GM12878 (cell line): Measurements from ENCODE around the gene GPX7. TPM values are rescaled to one million over a fixed set of nuclear protein-coding genes. Genes with fewer than 3 reads are reported as not detected.

ENCODE experiments used
- ATAC-seq: fragments of 200-7000 bp; cut with Tn5 transposase; 3 replicates; pipeline ENCODE4 v1.9.1; 2020; ENCODE audit warnings: mild to moderate bottlenecking, moderate library complexity
- BruUV-seq: library from RNA; stranded (reverse); fragments of 400-500 nt; replicated peaks from 2 replicates; lab custom pipeline; 2021; lab: Mats Ljungman, UMichigan
- CTCF ChIA-PET: fragments of 300-600 bp; sonication (Branson Sonifier 250); formaldehyde crosslinking; extraction: SDS; loops from one replicate; lab custom pipeline; 2021; ENCODE audit warnings: inconsistent platforms; lab: Yijun Ruan, JAX
- POLR2A ChIA-PET: fragments of 350-600 bp; formaldehyde crosslinking; extraction: SDS; loops from one replicate; lab custom pipeline; 2021; ENCODE audit warnings: inconsistent platforms; lab: Charles Lee
- RAD21 ChIA-PET: fragments of 300-600 bp; sonication (Branson Sonifier 250); formaldehyde crosslinking; loops from one replicate; lab custom pipeline; 2023; ENCODE audit warnings: antibody characterized with exemption; ENCODE audit not compliant: unreplicated experiment; lab: Charles Lee
- SMC1A ChIA-PET: fragments of 300-600 bp; sonication (Branson Sonifier 250); formaldehyde crosslinking; loops from one replicate; lab custom pipeline; 2023; ENCODE audit not compliant: unreplicated experiment, uncharacterized antibody; lab: Charles Lee
- DNase-seq: peaks from one replicate; pipeline ENCODE4 v3.0.0-alpha.2; 2011; ENCODE audit warnings: low read depth, low spot score
- FAIRE-seq: peaks from 3 replicates; lab custom pipeline; 2011; peaks lifted over from hg19 to GRCh38; lab: Jason Lieb, UNC
- H2AFZ ChIP-seq: 2 replicates; pipeline ENCODE4 v1.6.0; 2011; ENCODE audit warnings: low read depth, low read length, control low read depth; ENCODE audit not compliant: control insufficient read depth
- H3K27ac ChIP-seq: 2 replicates; pipeline ENCODE4 v1.5.1; 2011; ENCODE audit warnings: control low read depth; ENCODE audit not compliant: control insufficient read depth, insufficient read depth
- H3K27me3 ChIP-seq, 2 experiments: replicated peaks in 1 of 2; 2 replicates each; pipeline versions ENCODE4 v1.6.0 to v1.6.1; 2011; ENCODE audit warnings: low read length in 1 of 2; ENCODE audit not compliant: control insufficient read depth in 2 of 2, insufficient read depth in 2 of 2
- H3K36me3 ChIP-seq, 2 experiments: 2 replicates each; pipeline ENCODE4 v1.5.1; 2011; ENCODE audit warnings: low read length in 1 of 2; ENCODE audit not compliant: control insufficient read depth in 2 of 2, insufficient read depth in 2 of 2
- H3K4me1 ChIP-seq: 2 replicates; pipeline ENCODE4 v1.6.1; 2011; ENCODE audit warnings: mild to moderate bottlenecking, low read length, moderate library complexity, mixed read lengths; ENCODE audit not compliant: control insufficient read depth, insufficient read depth
- H3K4me2 ChIP-seq: 2 replicates; pipeline ENCODE4 v1.6.0; 2011; ENCODE audit warnings: control low read depth; ENCODE audit not compliant: control insufficient read depth, insufficient read depth
- H3K4me3 ChIP-seq: fragments of 200-600 bp; sonication (generic); 2 replicates; pipeline ENCODE4 v1.5.1; 2016
- H3K79me2 ChIP-seq: 2 replicates; pipeline ENCODE4 v1.6.0; 2011; ENCODE audit warnings: low read length; ENCODE audit not compliant: control insufficient read depth, insufficient read depth
- H3K9ac ChIP-seq: 2 replicates; pipeline ENCODE4 v1.8.0; 2011; ENCODE audit warnings: low read length, control low read depth, mixed read lengths; ENCODE audit not compliant: control insufficient read depth, insufficient read depth
- H3K9me3 ChIP-seq: replicated peaks from 3 replicates; pipeline ENCODE4 v1.5.1; 2011; ENCODE audit warnings: mild to moderate bottlenecking, low read length; ENCODE audit not compliant: control insufficient read depth, insufficient read depth
- H4K20me1 ChIP-seq: 2 replicates; pipeline ENCODE4 v1.6.0; 2011; ENCODE audit not compliant: control insufficient read depth, insufficient read depth
- POLR2A ChIP-seq: IDR thresholded peaks from 2 replicates; pipeline ENCODE4 v1.6.1; 2011; ENCODE audit warnings: low read depth, mild to moderate bottlenecking, low read length
- RUNX3 ChIP-seq: IDR thresholded peaks from 2 replicates; pipeline ENCODE4 v1.6.1; 2012; ENCODE audit warnings: low read length, inconsistent platforms
- WRNIP1 ChIP-seq: IDR thresholded peaks from 2 replicates; pipeline ENCODE4 v1.6.1; 2011; ENCODE audit warnings: low read depth, low read length, improper control_type of control experiment, borderline replicate concordance
- ZNF24 ChIP-seq: fragments of 450-650 bp; IDR thresholded peaks from 2 replicates; pipeline ENCODE4 v1.6.1; 2017; ENCODE audit warnings: antibody characterized with exemption, mild to moderate bottlenecking
- WGBS: methylation state at CpG from one replicate; pipeline ENCODE4 v1.1.6; 2016; ENCODE audit warnings: low lambda C conversion rate; ENCODE audit not compliant: insufficient replicate concordance, insufficient coverage; ENCODE audit errors: missing lambda C conversion rate; 5-methylcytosine and 5-hydroxymethylcytosine counted together
- in situ Hi-C: fragments of 300-500 bp; cut with MboI; formaldehyde crosslinking; loops from 9 replicates; pipeline ENCODE4 v1.14.3; 2018; ENCODE audit warnings: mixed read lengths
- intact Hi-C: fragments of 100-400 bp; cut with micrococcal nuclease; formaldehyde crosslinking; loops from one replicate; pipeline ENCODE4 v1.14.2; 2022; ENCODE audit not compliant: unreplicated experiment
- polyA plus RNA-seq, 11 experiments: library from polyadenylated mRNA; depleted of rRNA in 4 of 11; unstranded in 6 of 11; stranded (reverse) in 5 of 11; fragments of >200 nt; fragmentation: Nextera tagmentation in 4 of 11; fragmentation: Illumina TruSeq in 1 of 11; extraction: Ambion mirVana in 4 of 11; extraction: Trizol in 1 of 11; gene quantifications; 1 replicate in 1 of 11; 2 replicates in 10 of 11; pipeline versions ENCODE4 v1.2.1 to v1.2.3, GENCODE V29; 2011 to 2016; ENCODE audit warnings: inconsistent platforms in 2 of 11, missing spikeins in 2 of 11, low read depth in 1 of 11
- total RNA-seq, 4 experiments: library from RNA; depleted of rRNA in 3 of 4; stranded (reverse); fragments of >200 nt in 3 of 4; fragmentation: Illumina TruSeq in 1 of 4; extraction: Trizol in 1 of 4; gene quantifications; 2 replicates each; pipeline versions ENCODE4 v1.2.1 to v1.2.3, GENCODE V29; 2013 to 2021
- TF ChIP-seq, protein P1 (sequence below): fragments of 450-650 bp; formaldehyde crosslinking; IDR thresholded peaks from 2 replicates; pipeline ENCODE4 v1.4.0; 2022; ENCODE audit warnings: mild to moderate bottlenecking, moderate library complexity
- TF ChIP-seq, protein P2 (sequence below): IDR thresholded peaks from 2 replicates; pipeline ENCODE4 v1.6.1; 2012; ENCODE audit warnings: improper control_type of control experiment, low read depth, low read length; ENCODE audit not compliant: insufficient replicate concordance
- TF ChIP-seq, protein P3 (sequence below): IDR thresholded peaks from 2 replicates; pipeline ENCODE4 v1.6.1; 2012; ENCODE audit warnings: low read depth, low read length, improper control_type of control experiment
- TF ChIP-seq, protein P4 (sequence below): fragments of 450-650 bp; IDR thresholded peaks from 2 replicates; pipeline ENCODE4 v1.6.1; 2018; ENCODE audit warnings: borderline replicate concordance, mild to moderate bottlenecking; ENCODE audit not compliant: partially characterized antibody
- TF ChIP-seq, protein P5 (sequence below): fragments of 150-350 bp; IDR thresholded peaks from 2 replicates; pipeline ENCODE4 v1.6.1; 2016; ENCODE audit warnings: low read depth, low read length

The GPX7 gene
- total and polyA plus RNA-seq, 10 of the 15 experiments (the other 5 are each of a cell fraction or from before 2014, with no cell fraction given), result 1.9 to 4.2 (median 2.5) TPM; not detected in 1

DNA sequence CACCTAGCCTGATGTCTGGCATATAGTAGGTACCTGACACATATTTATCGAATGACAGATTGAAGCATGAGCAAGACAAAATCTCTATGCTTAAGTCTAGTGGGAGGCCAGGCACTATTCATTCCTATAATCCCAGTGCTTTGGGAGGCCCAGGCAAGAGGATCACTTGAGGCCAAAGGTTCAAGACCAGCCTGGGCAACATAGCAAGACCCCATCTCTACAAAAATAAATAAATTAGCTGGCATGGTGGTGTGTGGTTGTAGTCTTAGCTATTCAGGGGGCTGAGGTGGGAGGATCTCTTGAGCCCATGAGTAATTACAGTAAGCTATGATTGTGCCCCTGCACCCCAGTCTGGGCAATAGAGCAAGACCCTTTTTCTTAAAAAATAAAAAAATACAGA is 26.1 kb upstream of the GPX7 start:
- H3K9ac ChIP-seq, result no peak overlapping the region
- no peak overlapping the region for H3K27ac ChIP-seq
- intact Hi-C loops, result no loop called here
- in situ Hi-C loops, result no loop called here
- RAD21 ChIA-PET, result no interaction called here
- H3K4me2 ChIP-seq, result no peak overlapping the region
- WGBS, result 94% methylated on average over 1 of the region's 1 CpG
- H4K20me1 ChIP-seq, result no peaks in the 10 kb centered on the region
- POLR2A ChIA-PET, result interaction anchor here (0.6 kb wide), 1 partner anchor 82 kb away, joined by 3 read pairs; no protein-coding TSS in a partner anchor
- CTCF ChIA-PET, result no interaction called here
- no TSS peak for BruUV-seq
- H3K36me3 ChIP-seq, result no peaks in the 10 kb centered on the region
- no peaks in the 10 kb centered on the region for H3K4me1 ChIP-seq
- no peaks in the 10 kb centered on the region for H3K9me3 ChIP-seq
- H3K79me2 ChIP-seq, result no peaks in the 10 kb centered on the region
- no peak for FAIRE-seq
- SMC1A ChIA-PET, result interaction anchor here (0.9 kb wide), 1 partner anchor 66 kb away, joined by 3 read pairs; no protein-coding TSS in a partner anchor
- DNase-seq, result no peak
- H3K4me3 ChIP-seq, result no peak overlapping the region
- H2AFZ ChIP-seq, result no peak overlapping the region
- H3K27me3 ChIP-seq, result no peaks in the 10 kb centered on the region; a peak in 2 of 4 replicates
- no peak for ATAC-seq
- no peak for TF ChIP-seq ZNF24
- TF ChIP-seq, protein P1, sequence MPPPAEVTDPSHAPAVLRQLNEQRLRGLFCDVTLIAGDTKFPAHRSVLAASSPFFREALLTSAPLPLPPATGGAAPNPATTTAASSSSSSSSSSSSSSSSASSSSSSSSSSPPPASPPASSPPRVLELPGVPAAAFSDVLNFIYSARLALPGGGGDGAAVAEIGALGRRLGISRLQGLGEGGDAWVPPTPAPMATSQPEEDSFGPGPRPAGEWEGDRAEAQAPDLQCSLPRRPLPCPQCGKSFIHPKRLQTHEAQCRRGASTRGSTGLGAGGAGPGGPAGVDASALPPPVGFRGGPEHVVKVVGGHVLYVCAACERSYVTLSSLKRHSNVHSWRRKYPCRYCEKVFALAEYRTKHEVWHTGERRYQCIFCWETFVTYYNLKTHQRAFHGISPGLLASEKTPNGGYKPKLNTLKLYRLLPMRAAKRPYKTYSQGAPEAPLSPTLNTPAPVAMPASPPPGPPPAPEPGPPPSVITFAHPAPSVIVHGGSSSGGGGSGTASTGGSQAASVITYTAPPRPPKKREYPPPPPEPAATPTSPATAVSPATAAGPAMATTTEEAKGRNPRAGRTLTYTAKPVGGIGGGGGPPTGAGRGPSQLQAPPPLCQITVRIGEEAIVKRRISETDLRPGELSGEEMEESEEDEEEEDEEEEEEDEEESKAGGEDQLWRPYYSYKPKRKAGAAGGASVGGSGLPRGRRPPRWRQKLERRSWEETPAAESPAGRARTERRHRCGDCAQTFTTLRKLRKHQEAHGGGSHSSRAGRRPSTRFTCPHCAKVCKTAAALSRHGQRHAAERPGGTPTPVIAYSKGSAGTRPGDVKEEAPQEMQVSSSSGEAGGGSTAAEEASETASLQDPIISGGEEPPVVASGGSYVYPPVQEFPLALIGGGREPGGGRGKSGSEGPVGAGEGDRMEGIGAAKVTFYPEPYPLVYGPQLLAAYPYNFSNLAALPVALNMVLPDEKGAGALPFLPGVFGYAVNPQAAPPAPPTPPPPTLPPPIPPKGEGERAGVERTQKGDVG (CRISPR knock-in tag), result no peak
- TF ChIP-seq, protein P2, sequence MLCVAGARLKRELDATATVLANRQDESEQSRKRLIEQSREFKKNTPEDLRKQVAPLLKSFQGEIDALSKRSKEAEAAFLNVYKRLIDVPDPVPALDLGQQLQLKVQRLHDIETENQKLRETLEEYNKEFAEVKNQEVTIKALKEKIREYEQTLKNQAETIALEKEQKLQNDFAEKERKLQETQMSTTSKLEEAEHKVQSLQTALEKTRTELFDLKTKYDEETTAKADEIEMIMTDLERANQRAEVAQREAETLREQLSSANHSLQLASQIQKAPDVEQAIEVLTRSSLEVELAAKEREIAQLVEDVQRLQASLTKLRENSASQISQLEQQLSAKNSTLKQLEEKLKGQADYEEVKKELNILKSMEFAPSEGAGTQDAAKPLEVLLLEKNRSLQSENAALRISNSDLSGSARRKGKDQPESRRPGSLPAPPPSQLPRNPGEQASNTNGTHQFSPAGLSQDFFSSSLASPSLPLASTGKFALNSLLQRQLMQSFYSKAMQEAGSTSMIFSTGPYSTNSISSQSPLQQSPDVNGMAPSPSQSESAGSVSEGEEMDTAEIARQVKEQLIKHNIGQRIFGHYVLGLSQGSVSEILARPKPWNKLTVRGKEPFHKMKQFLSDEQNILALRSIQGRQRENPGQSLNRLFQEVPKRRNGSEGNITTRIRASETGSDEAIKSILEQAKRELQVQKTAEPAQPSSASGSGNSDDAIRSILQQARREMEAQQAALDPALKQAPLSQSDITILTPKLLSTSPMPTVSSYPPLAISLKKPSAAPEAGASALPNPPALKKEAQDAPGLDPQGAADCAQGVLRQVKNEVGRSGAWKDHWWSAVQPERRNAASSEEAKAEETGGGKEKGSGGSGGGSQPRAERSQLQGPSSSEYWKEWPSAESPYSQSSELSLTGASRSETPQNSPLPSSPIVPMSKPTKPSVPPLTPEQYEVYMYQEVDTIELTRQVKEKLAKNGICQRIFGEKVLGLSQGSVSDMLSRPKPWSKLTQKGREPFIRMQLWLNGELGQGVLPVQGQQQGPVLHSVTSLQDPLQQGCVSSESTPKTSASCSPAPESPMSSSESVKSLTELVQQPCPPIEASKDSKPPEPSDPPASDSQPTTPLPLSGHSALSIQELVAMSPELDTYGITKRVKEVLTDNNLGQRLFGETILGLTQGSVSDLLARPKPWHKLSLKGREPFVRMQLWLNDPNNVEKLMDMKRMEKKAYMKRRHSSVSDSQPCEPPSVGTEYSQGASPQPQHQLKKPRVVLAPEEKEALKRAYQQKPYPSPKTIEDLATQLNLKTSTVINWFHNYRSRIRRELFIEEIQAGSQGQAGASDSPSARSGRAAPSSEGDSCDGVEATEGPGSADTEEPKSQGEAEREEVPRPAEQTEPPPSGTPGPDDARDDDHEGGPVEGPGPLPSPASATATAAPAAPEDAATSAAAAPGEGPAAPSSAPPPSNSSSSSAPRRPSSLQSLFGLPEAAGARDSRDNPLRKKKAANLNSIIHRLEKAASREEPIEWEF, result no peak
- TF ChIP-seq, protein P3, sequence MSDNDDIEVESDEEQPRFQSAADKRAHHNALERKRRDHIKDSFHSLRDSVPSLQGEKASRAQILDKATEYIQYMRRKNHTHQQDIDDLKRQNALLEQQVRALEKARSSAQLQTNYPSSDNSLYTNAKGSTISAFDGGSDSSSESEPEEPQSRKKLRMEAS, result no peak
- TF ChIP-seq, protein P4, sequence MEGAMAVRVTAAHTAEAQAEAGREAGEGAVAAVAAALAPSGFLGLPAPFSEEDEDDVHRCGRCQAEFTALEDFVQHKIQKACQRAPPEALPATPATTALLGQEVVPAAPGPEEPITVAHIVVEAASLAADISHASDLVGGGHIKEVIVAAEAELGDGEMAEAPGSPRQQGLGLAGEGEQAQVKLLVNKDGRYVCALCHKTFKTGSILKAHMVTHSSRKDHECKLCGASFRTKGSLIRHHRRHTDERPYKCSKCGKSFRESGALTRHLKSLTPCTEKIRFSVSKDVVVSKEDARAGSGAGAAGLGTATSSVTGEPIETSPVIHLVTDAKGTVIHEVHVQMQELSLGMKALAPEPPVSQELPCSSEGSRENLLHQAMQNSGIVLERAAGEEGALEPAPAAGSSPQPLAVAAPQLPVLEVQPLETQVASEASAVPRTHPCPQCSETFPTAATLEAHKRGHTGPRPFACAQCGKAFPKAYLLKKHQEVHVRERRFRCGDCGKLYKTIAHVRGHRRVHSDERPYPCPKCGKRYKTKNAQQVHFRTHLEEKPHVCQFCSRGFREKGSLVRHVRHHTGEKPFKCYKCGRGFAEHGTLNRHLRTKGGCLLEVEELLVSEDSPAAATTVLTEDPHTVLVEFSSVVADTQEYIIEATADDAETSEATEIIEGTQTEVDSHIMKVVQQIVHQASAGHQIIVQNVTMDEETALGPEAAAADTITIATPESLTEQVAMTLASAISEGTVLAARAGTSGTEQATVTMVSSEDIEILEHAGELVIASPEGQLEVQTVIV, result no peak
- no peak for TF ChIP-seq POLR2A
- TF ChIP-seq RUNX3, result no peak
- no peak for TF ChIP-seq WRNIP1
- TF ChIP-seq, protein P5, sequence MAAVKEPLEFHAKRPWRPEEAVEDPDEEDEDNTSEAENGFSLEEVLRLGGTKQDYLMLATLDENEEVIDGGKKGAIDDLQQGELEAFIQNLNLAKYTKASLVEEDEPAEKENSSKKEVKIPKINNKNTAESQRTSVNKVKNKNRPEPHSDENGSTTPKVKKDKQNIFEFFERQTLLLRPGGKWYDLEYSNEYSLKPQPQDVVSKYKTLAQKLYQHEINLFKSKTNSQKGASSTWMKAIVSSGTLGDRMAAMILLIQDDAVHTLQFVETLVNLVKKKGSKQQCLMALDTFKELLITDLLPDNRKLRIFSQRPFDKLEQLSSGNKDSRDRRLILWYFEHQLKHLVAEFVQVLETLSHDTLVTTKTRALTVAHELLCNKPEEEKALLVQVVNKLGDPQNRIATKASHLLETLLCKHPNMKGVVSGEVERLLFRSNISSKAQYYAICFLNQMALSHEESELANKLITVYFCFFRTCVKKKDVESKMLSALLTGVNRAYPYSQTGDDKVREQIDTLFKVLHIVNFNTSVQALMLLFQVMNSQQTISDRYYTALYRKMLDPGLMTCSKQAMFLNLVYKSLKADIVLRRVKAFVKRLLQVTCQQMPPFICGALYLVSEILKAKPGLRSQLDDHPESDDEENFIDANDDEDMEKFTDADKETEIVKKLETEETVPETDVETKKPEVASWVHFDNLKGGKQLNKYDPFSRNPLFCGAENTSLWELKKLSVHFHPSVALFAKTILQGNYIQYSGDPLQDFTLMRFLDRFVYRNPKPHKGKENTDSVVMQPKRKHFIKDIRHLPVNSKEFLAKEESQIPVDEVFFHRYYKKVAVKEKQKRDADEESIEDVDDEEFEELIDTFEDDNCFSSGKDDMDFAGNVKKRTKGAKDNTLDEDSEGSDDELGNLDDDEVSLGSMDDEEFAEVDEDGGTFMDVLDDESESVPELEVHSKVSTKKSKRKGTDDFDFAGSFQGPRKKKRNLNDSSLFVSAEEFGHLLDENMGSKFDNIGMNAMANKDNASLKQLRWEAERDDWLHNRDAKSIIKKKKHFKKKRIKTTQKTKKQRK, result no peak
